Measurements from ENCODE around the gene ARHGAP26. TPM values are rescaled to one million over a fixed set of nuclear protein-coding genes. Genes with fewer than 3 reads are reported as not detected.

Gene ARHGAP26
- total and polyA plus RNA-seq, 2 experiments from 2014 or later, result 9.5 to 16.8 TPM

DNA sequence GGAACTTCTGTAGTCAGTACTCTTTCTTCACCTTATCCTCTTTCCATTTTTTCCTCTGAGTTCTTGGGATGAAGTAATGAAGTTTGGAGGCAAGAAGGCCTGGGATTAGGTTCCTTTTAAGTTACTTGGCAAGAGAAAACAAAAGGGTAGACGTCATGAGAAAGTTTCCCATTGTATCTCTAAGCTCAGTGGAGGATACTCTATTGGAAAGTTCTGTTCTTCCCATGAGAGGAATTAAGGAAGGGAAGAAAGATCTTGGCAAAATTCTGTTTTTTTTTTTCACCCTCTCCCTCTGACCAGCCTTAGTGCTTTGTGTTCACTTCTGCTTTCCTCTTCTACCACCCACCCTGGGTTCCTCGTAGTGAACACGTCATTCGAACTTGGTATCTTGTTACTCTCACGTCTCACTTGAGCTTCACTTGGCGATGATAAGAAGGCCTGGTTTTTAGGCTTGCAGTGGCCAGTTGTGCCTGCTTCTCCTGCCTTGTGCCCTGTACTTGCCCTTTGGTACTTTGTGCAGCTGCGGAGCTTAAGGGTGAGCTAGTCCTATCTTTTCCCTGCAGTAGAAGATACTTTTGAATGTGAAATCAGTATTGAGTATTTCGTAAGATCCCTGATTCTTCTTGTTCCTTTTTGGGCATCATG, 67.0 kb downstream of the ARHGAP26 start:
- Histone ChIP-seq H3K27me3 (ENCODE audit: insufficient read depth) (no peaks in the 10 kb centered on the region), H3K4me1 (ENCODE audit: insufficient read depth) (peaks cover 8% of the 10 kb centered on the region; the same call in 1 of the 2 replicates), H4K20me1 (replicated peaks; ENCODE audit: insufficient read depth) (peaks cover 6% of the 10 kb centered on the region; the same call in 1 of the 2 replicates), H3F3A (replicated peaks; ENCODE audit: low read depth) (no peaks in the 10 kb centered on the region), H3K27ac (ENCODE audit: low read depth) (no peak overlapping the region), H2AFZ (no peak overlapping the region), H3K9me2 (ENCODE audit: insufficient read depth) (peaks cover 10% of the 10 kb centered on the region; the same call in 1 of the 2 replicates), H3K79me2 (replicated peaks; ENCODE audit: insufficient read depth) (peaks cover 4% of the 10 kb centered on the region), H3K4me3 (no peak overlapping the region), H3K4me2 (no peak overlapping the region), H3K36me3 (ENCODE audit: insufficient read depth) (no peaks in the 10 kb centered on the region)
- H3K4me1 Mint-ChIP-seq, result peaks cover 7% of the 10 kb centered on the region
- ATAC-seq, result no peak
- H3K27ac Mint-ChIP-seq, result no peak overlapping the region
- peaks cover 2% of the 10 kb centered on the region for H3K27me3 Mint-ChIP-seq (ENCODE audit: insufficient read depth, low read depth, poor library complexity)
- no peak for DNase-seq (ENCODE audit: low spot score)
- TF ChIP-seq POLR2AphosphoS5 (IDR thresholded peaks at IDR 0.05; ENCODE audit: low read depth), result no peak
- no peak for TF ChIP-seq EZH2phosphoT487 (IDR thresholded peaks at IDR 0.05; ENCODE audit: unreplicated experiment)
- no peak for TF ChIP-seq ZNF331 (CRISPR knock-in tag; IDR thresholded peaks at IDR 0.05; ENCODE audit: low read depth)
- no peak for TF ChIP-seq CREB1 (CRISPR knock-in tag; IDR thresholded peaks at IDR 0.05; ENCODE audit: low read depth)
- TF ChIP-seq, protein P1, sequence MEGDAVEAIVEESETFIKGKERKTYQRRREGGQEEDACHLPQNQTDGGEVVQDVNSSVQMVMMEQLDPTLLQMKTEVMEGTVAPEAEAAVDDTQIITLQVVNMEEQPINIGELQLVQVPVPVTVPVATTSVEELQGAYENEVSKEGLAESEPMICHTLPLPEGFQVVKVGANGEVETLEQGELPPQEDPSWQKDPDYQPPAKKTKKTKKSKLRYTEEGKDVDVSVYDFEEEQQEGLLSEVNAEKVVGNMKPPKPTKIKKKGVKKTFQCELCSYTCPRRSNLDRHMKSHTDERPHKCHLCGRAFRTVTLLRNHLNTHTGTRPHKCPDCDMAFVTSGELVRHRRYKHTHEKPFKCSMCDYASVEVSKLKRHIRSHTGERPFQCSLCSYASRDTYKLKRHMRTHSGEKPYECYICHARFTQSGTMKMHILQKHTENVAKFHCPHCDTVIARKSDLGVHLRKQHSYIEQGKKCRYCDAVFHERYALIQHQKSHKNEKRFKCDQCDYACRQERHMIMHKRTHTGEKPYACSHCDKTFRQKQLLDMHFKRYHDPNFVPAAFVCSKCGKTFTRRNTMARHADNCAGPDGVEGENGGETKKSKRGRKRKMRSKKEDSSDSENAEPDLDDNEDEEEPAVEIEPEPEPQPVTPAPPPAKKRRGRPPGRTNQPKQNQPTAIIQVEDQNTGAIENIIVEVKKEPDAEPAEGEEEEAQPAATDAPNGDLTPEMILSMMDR (conservative IDR thresholded peaks at IDR 0.05; ENCODE audit: low read depth in 2 of 2), result no peak
- no peak for TF ChIP-seq ZNF462 (CRISPR knock-in tag; IDR thresholded peaks at IDR 0.05)
- TF ChIP-seq STAT1 (IDR thresholded peaks at IDR 0.05; ENCODE audit: unreplicated experiment), result no peak
- TF ChIP-seq EZH2 (IDR thresholded peaks at IDR 0.05; ENCODE audit: low read depth, unreplicated experiment), result no peak
- TF ChIP-seq ZNF114 (CRISPR knock-in tag; IDR thresholded peaks at IDR 0.05), result no peak
- no peak for TF ChIP-seq JUNB (IDR thresholded peaks at IDR 0.05; ENCODE audit: unreplicated experiment)
- no peak for TF ChIP-seq NANOG (IDR thresholded peaks at IDR 0.05; ENCODE audit: borderline replicate concordance)
- TF ChIP-seq ETS1 (IDR thresholded peaks at IDR 0.05), result no peak
- TF ChIP-seq REST (IDR thresholded peaks at IDR 0.05; ENCODE audit: unreplicated experiment), result no peak
- H3K36me3 Mint-ChIP-seq (ENCODE audit: low read depth), result no peaks in the 10 kb centered on the region
- H3K9me3 Mint-ChIP-seq, result no peaks in the 10 kb centered on the region
- H3K4me3 Mint-ChIP-seq, result no peak overlapping the region

Measured in GM23338 (cell line).